Natural killer cell (primary cell): ENCODE results near the gene ASPDH. TPM values are rescaled to one million over a fixed set of nuclear protein-coding genes. Genes with fewer than 3 reads are reported as not detected.
A peak's percentile ranks its signal among the peaks of the same experiment; 100 is the strongest.

Experiments used
- ATAC-seq, 3 donors: fragments of 150-1000 bp in 2 of 3; fragments of 200-7000 bp in 1 of 3; cut with Tn5 transposase; 1 replicate in 1 of 3; 2 replicates in 2 of 3; pipeline ENCODE4 v1.10.0; 2021; ENCODE audit warnings: mild to moderate bottlenecking in 2 of 3, moderate library complexity in 2 of 3
- DNase-seq, 2 donors: peaks; one replicate each; pipeline versions ENCODE4 v3.0.0 to v3.0.0-alpha.2; 2013 to 2021; ENCODE audit warnings: mixed read lengths in 1 of 2
- H3K27ac ChIP-seq: one replicate; pipeline ENCODE4 v1.5.1; 2013; ENCODE audit warnings: mild to moderate bottlenecking, low read length
- H3K27me3 ChIP-seq: one replicate; pipeline ENCODE4 v1.6.1; 2013; ENCODE audit warnings: low read length; ENCODE audit not compliant: control insufficient read depth, insufficient read depth
- H3K36me3 ChIP-seq: one replicate; pipeline ENCODE4 v1.6.1; 2013; ENCODE audit warnings: low read length; ENCODE audit not compliant: control insufficient read depth, insufficient read depth
- H3K4me1 ChIP-seq: one replicate; pipeline ENCODE4 v1.6.1; 2013; ENCODE audit warnings: low read length; ENCODE audit not compliant: control insufficient read depth, insufficient read depth
- H3K4me3 ChIP-seq: one replicate; pipeline ENCODE4 v1.5.1; 2013; ENCODE audit warnings: low read length
- H3K9me3 ChIP-seq: one replicate; pipeline ENCODE4 v1.6.1; 2013; ENCODE audit warnings: low read length; ENCODE audit not compliant: control insufficient read depth, insufficient read depth
- H3K27ac Mint-ChIP-seq, 2 donors: one replicate each; pipeline ENCODE4 v1.8.0; 2022; ENCODE audit warnings: mild to moderate bottlenecking in 2 of 2, mixed read lengths in 2 of 2, moderate library complexity in 1 of 2
- H3K27me3 Mint-ChIP-seq, 2 donors: one replicate each; pipeline ENCODE4 v1.8.0; 2022; ENCODE audit warnings: low read depth in 2 of 2, mixed read lengths in 2 of 2
- H3K36me3 Mint-ChIP-seq: one replicate; pipeline ENCODE4 v1.8.0; 2022; ENCODE audit warnings: mixed read lengths
- H3K4me1 Mint-ChIP-seq, 2 donors: one replicate each; pipeline ENCODE4 v1.8.0; 2022; ENCODE audit warnings: mixed read lengths in 2 of 2
- H3K4me3 Mint-ChIP-seq: one replicate; pipeline ENCODE4 v1.8.0; 2022; ENCODE audit warnings: mild to moderate bottlenecking, moderate library complexity, mixed read lengths
- H3K9me3 Mint-ChIP-seq, 2 donors: one replicate each; pipeline ENCODE4 v1.8.0; 2022; ENCODE audit warnings: mixed read lengths in 2 of 2
- WGBS: methylation state at CpG from one replicate; pipeline ENCODE4 v1.1.7; 2013; ENCODE audit warnings: missing lambda C conversion rate; ENCODE audit not compliant: insufficient coverage; 5-methylcytosine and 5-hydroxymethylcytosine counted together
- intact Hi-C: fragments of 100-400 bp; cut with micrococcal nuclease; formaldehyde crosslinking; loops from one replicate; pipeline ENCODE4 v1.14.2; 2022
- total RNA-seq, 4 donors: library from RNA; stranded (reverse); fragments of 120-200 nt in 1 of 4; gene quantifications; one replicate each; pipeline versions ENCODE4 v1.2.3 to v1.2.4, GENCODE V29; 2013 to 2022
- TF ChIP-seq, protein P1 (sequence below): fragments of 200-600 bp; IDR thresholded peaks from one replicate; pipeline ENCODE4 v1.8.0; 2022; ENCODE audit warnings: antibody characterized with exemption

ASPDH gene
- total RNA-seq = not detected
- total RNA-seq (2013) = not detected

DNA sequence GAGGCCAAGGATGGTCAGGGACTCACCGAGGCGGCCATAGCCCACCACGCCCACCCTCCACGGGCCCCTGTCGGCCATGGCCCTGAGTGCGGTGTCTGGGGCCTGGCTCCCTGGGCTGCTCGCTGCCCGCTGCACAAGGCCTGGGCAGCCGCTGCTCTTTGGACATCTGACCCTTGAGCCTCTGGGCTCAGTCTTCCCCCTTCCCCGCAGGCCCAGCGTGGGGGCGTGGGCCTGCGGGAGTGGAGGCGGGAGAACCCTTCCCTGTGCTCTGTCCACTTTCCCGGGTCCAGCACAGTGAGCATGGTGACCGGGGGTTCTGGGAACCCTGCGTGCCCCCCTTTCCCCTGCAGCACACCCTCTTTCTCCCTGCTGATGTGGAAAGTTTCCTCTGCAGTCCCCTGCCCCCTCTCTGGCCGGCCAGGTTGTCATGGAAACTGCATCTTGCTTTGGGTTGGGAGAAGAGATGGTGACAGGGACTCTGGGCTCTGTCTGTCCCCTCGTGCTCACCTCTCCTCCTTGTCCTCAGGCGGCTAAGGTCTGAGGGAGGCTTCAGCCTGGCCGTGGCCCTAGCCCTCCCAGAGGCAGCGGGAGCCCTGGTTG lies at the start of gene ASPDH:
TSS of gene ASPDH (minus strand) at position 168 of the 600 bp plus-strand sequence. CDS start at position 78, 90 bp downstream.
- no peaks in the 10 kb centered on the region for H3K27me3 ChIP-seq
- H3K4me3 ChIP-seq = no peak within 1 kb of the TSS
- TF ChIP-seq, protein P1, sequence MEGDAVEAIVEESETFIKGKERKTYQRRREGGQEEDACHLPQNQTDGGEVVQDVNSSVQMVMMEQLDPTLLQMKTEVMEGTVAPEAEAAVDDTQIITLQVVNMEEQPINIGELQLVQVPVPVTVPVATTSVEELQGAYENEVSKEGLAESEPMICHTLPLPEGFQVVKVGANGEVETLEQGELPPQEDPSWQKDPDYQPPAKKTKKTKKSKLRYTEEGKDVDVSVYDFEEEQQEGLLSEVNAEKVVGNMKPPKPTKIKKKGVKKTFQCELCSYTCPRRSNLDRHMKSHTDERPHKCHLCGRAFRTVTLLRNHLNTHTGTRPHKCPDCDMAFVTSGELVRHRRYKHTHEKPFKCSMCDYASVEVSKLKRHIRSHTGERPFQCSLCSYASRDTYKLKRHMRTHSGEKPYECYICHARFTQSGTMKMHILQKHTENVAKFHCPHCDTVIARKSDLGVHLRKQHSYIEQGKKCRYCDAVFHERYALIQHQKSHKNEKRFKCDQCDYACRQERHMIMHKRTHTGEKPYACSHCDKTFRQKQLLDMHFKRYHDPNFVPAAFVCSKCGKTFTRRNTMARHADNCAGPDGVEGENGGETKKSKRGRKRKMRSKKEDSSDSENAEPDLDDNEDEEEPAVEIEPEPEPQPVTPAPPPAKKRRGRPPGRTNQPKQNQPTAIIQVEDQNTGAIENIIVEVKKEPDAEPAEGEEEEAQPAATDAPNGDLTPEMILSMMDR = no peak
- H3K27ac ChIP-seq = no peak within 1 kb of the TSS
- Mint-ChIP-seq H3K4me3 (peak within 1 kb of the TSS; percentile 21), H3K27me3 (peaks cover 0 to 3% of the 10 kb centered on the region in 2 donors), H3K27ac (peak within 1 kb of the TSS; percentile 8 to 81), H3K36me3 (no peaks in the 10 kb centered on the region), H3K9me3 (no peaks in the 10 kb centered on the region), H3K4me1 (peaks cover 19 to 23% of the 10 kb centered on the region in 2 donors)
- intact Hi-C loops = no loop called here
- ATAC-seq = no peak
- WGBS = 62% methylated on average over 22 of the region's 22 CpGs
- H3K4me1 ChIP-seq = peaks cover 19% of the 10 kb centered on the region
- H3K36me3 ChIP-seq = no peaks in the 10 kb centered on the region
- no peak for DNase-seq
- no peaks in the 10 kb centered on the region for H3K9me3 ChIP-seq

DNA sequence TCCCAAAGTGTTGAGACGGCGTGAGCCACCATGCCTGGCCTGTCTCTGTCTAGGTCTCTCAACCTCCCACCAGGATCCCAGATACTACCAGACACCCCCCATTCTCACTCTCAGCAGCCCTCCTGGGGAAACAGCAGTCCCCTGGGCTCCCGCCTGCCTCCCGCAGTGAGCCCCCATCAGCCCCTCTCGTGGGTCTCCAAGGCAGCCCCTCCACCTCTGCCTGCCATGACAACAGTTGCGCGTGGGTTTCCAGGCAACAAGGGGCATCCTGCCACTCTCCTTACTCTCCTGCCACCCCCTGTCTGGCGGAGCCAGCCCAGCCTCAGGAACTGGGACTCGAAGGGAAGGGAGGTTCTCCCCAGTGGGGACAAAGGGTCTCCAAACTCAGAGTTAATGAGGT lies 49.3 kb upstream of the ASPDH start:
- H3K27me3 Mint-ChIP-seq = peaks cover 35 to 44% of the 10 kb centered on the region in 2 donors
- ATAC-seq (no peak), DNase-seq (no peak)
- H3K9me3 Mint-ChIP-seq = no peaks in the 10 kb centered on the region
- peaks cover 0 to 14% of the 10 kb centered on the region in 2 donors for H3K4me1 Mint-ChIP-seq
- H3K36me3 Mint-ChIP-seq = no peaks in the 10 kb centered on the region
- H3K36me3 ChIP-seq = no peaks in the 10 kb centered on the region
- no peak overlapping the region for H3K4me3 Mint-ChIP-seq
- no peak overlapping the region for H3K4me3 ChIP-seq
- H3K27ac Mint-ChIP-seq = no peak overlapping the region
- intact Hi-C loops = no loop called here
- WGBS = 81% methylated on average over 9 of the region's 9 CpGs
- H3K9me3 ChIP-seq = no peaks in the 10 kb centered on the region
- TF ChIP-seq, protein P1 = no peak
- peaks cover 12% of the 10 kb centered on the region for H3K4me1 ChIP-seq
- H3K27me3 ChIP-seq = peaks cover 14% of the 10 kb centered on the region
- no peak overlapping the region for H3K27ac ChIP-seq

DNA sequence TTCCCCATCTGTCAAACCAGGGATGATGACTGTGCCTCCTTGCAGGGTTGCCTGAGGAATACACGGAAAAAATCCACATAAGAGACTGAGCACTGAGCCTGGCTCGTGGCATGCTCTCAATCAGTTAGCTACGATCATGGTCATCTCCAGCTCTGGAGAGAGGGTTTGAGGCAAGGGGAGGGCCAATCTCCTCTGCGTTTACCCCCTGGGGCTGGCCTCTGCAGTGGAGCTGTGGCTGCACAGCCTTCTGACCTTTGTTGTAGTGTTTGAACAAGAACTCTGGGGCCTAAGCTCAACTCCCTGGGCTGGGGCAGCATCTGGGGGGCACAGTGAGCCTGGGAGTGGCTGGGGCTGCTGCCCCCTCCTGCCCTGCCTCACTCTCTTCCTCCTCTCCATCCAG lies 48.6 kb upstream of the ASPDH start:
- no peaks in the 10 kb centered on the region for H3K9me3 ChIP-seq
- H3K9me3 Mint-ChIP-seq = no peaks in the 10 kb centered on the region
- peaks cover 39 to 44% of the 10 kb centered on the region in 2 donors for H3K27me3 Mint-ChIP-seq
- 68% methylated on average over 4 of the region's 4 CpGs for WGBS
- intact Hi-C loops = no loop called here
- H3K27ac ChIP-seq = no peak overlapping the region
- H3K4me3 Mint-ChIP-seq = no peak overlapping the region
- TF ChIP-seq, protein P1 = no peak
- H3K27me3 ChIP-seq = peaks cover 15% of the 10 kb centered on the region
- no peaks in the 10 kb centered on the region for H3K36me3 Mint-ChIP-seq
- no peak for ATAC-seq
- H3K27ac Mint-ChIP-seq = no peak overlapping the region
- H3K36me3 ChIP-seq = no peaks in the 10 kb centered on the region
- DNase-seq = no peak
- H3K4me1 ChIP-seq = peaks cover 10% of the 10 kb centered on the region
- H3K4me1 Mint-ChIP-seq = peaks cover 0 to 14% of the 10 kb centered on the region in 2 donors
- no peak overlapping the region for H3K4me3 ChIP-seq

DNA sequence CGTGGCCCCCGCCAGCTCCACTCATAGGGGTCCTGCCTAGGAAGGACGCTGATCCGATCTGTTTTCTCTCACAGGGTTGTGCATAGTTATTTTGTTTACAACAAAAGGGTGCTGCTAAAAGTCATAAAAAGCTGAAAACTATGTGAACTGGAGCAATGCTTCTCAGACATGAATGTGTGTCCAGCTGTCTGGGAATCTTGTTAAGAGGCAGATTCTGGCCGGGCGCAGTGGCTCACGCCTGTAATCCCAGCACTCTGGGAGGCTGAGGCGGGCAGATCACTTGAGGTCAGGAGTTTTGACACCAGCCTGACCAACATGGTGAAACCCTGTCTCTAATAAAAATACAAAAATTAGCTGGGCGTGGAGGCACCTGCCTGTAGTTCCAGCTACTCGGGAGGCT lies 45.9 kb upstream of the ASPDH start:
- Mint-ChIP-seq H3K4me3 (no peak overlapping the region), H3K27me3 (peaks cover 33 to 42% of the 10 kb centered on the region in 2 donors), H3K36me3 (no peaks in the 10 kb centered on the region), H3K9me3 (no peaks in the 10 kb centered on the region), H3K27ac (no peak overlapping the region), H3K4me1 (peaks cover 5 to 14% of the 10 kb centered on the region in 2 donors)
- no peak overlapping the region for H3K4me3 ChIP-seq
- no peak for ATAC-seq
- H3K9me3 ChIP-seq = no peaks in the 10 kb centered on the region
- 70% methylated on average over 10 of the region's 10 CpGs for WGBS
- peaks cover 13% of the 10 kb centered on the region for H3K4me1 ChIP-seq
- H3K27ac ChIP-seq = no peak overlapping the region
- intact Hi-C loops = loop anchor here (5.0 kb wide), 1 partner anchor 202 kb away; no protein-coding TSS in a partner anchor
- TF ChIP-seq, protein P1 = no peak
- H3K27me3 ChIP-seq = peaks cover 12% of the 10 kb centered on the region
- no peaks in the 10 kb centered on the region for H3K36me3 ChIP-seq
- no peak for DNase-seq
